ENCODE results near the gene ULK1.

Gene ULK1

DNA sequence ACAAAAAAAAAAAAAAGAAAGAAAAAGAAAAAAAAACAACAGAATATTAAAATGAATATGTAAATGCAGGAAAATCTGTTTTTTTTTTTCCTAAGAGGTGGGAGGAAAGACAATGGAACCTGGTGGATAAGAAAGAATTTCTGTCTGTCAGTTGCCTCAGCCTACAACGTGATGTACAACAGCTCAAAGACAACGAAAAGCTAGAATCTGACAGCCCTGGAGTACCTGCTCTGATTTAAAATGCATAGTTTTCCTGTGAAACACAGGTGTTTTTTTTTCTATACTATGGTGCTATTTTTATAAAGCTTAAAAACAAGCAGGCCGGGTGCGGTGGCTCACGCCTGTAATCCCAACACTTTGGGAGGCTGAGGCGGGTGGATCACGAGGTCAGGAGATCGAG, 30.0 kb upstream of the ULK1 start:
- no CpG with 5 or more reads among the region's 8 CpGs for WGBS (ENCODE audit: extremely low coverage, insufficient coverage, low lambda C conversion rate)
- DNase-seq: no peak
- no peak overlapping the region for H3K27ac ChIP-seq (ENCODE audit: low read depth, low read length)

DNA sequence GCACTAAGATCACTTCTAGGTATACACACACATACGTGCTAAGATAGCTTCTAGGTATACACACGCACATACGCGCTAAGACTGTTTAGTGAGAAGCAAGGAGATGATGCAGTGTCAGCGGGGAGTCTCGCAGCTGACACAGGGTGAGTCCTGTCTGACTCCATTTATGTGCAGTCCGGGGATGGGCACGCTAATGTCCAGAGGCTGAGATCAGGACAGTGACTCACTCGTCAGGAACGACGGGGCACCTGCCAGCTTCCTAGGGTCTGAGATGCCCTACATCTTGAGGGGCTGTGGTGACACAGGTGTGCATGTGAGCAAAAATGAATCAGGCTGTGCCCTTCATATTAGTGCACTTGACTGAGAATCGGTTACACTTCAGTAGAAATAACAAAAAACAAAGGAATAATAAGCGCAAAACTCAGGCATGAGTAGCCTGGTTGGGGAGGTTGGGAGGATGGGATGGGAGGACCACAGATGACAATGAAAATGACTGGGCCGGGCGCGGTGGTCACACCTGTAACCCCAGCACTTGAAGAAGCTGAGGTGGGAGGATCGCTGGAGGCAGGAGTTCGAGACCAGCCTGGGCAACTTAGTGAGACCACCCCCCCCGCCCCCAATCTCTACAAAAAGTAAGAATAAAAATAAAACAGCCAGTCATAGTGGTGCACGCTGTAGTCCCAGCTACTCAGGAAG, 29.1 kb upstream of the ULK1 start:
- Histone ChIP-seq H3K23ac (ENCODE audit: low read length) (no peak overlapping the region), H3K4me2 (ENCODE audit: low read length) (no peak overlapping the region), H3K27me3 (ENCODE audit: insufficient read depth, low read length, poor library complexity) (no peaks in the 10 kb centered on the region), H3K4me3 (ENCODE audit: low read length) (no peak overlapping the region), H3K27ac (ENCODE audit: low read depth, low read length) (no peak overlapping the region), H3K56ac (ENCODE audit: low read length) (no peak overlapping the region), H3K79me2 (ENCODE audit: control insufficient read depth, insufficient read depth, low read length) (no peaks in the 10 kb centered on the region), H2BK15ac (replicated peaks; ENCODE audit: low read depth) (no peak overlapping the region), H2BK120ac (ENCODE audit: low read depth, low read length) (no peak overlapping the region), H4K8ac (ENCODE audit: low read depth, low read length) (no peak overlapping the region), H3K4ac (ENCODE audit: low read depth, low read length) (no peak overlapping the region), H2AK5ac (ENCODE audit: low read length) (no peak overlapping the region), H3K79me1 (ENCODE audit: low read length) (no peaks in the 10 kb centered on the region), H3K36me3 (ENCODE audit: control insufficient read depth, insufficient read depth, low read length) (no peaks in the 10 kb centered on the region), H4K5ac (ENCODE audit: low read length) (no peak overlapping the region), H3K9ac (ENCODE audit: low read length) (no peak overlapping the region), H3K4me1 (ENCODE audit: control insufficient read depth, low read depth, low read length) (peaks cover 3% of the 10 kb centered on the region), H3K18ac (ENCODE audit: low read length) (no peak overlapping the region), H2BK5ac (ENCODE audit: low read length) (no peak overlapping the region)
- DNase-seq: no peak
- no CpG with 5 or more reads among the region's 20 CpGs for WGBS (ENCODE audit: extremely low coverage, insufficient coverage, low lambda C conversion rate)

More for the DNA sequence above, 30.0 kb upstream of the ULK1 start:
- H3K27me3 ChIP-seq (ENCODE audit: insufficient read depth, low read length, poor library complexity): no peaks in the 10 kb centered on the region
- no peak overlapping the region for H3K4ac ChIP-seq (ENCODE audit: low read depth, low read length)
- H3K9ac ChIP-seq (ENCODE audit: low read length): no peak overlapping the region
- H3K18ac ChIP-seq (ENCODE audit: low read length): no peak overlapping the region
- no peak overlapping the region for H2AK5ac ChIP-seq (ENCODE audit: low read length)
- no peaks in the 10 kb centered on the region for H3K79me1 ChIP-seq (ENCODE audit: low read length)
- no peak overlapping the region for H3K23ac ChIP-seq (ENCODE audit: low read length)
- no peak overlapping the region for H2BK15ac ChIP-seq (replicated peaks; ENCODE audit: low read depth)
- peaks cover 3% of the 10 kb centered on the region for H3K4me1 ChIP-seq (ENCODE audit: control insufficient read depth, low read depth, low read length)
- no peak overlapping the region for H4K8ac ChIP-seq (ENCODE audit: low read depth, low read length)
- no peaks in the 10 kb centered on the region for H3K79me2 ChIP-seq (ENCODE audit: control insufficient read depth, insufficient read depth, low read length)
- H2BK5ac ChIP-seq (ENCODE audit: low read length): no peak overlapping the region
- H3K4me2 ChIP-seq (ENCODE audit: low read length): no peak overlapping the region
- no peak overlapping the region for H4K5ac ChIP-seq (ENCODE audit: low read length)
- no peaks in the 10 kb centered on the region for H3K36me3 ChIP-seq (ENCODE audit: control insufficient read depth, insufficient read depth, low read length)
- no peak overlapping the region for H3K4me3 ChIP-seq (ENCODE audit: low read length)
- H2BK120ac ChIP-seq (ENCODE audit: low read depth, low read length): no peak overlapping the region
- no peak overlapping the region for H3K56ac ChIP-seq (ENCODE audit: low read length)

GRCh38 chr12:131867471-131867870, 27.0 kb upstream of the ULK1 start:
- Histone ChIP-seq H3K4me2 (ENCODE audit: low read length) (no peak overlapping the region), H3K9ac (ENCODE audit: low read length) (no peak overlapping the region), H2BK120ac (ENCODE audit: low read depth, low read length) (no peak overlapping the region), H3K79me1 (ENCODE audit: low read length) (no peaks in the 10 kb centered on the region), H2BK5ac (ENCODE audit: low read length) (no peak overlapping the region), H3K23ac (ENCODE audit: low read length) (no peak overlapping the region), H2BK15ac (replicated peaks; ENCODE audit: low read depth) (no peak overlapping the region), H3K4me1 (ENCODE audit: control insufficient read depth, low read depth, low read length) (no peaks in the 10 kb centered on the region), H4K5ac (ENCODE audit: low read length) (no peak overlapping the region), H3K36me3 (ENCODE audit: control insufficient read depth, insufficient read depth, low read length) (no peaks in the 10 kb centered on the region), H3K4me3 (ENCODE audit: low read length) (no peak overlapping the region), H3K27me3 (ENCODE audit: insufficient read depth, low read length, poor library complexity) (no peaks in the 10 kb centered on the region), H3K4ac (ENCODE audit: low read depth, low read length) (no peak overlapping the region), H3K56ac (ENCODE audit: low read length) (no peak overlapping the region), H3K79me2 (ENCODE audit: control insufficient read depth, insufficient read depth, low read length) (no peaks in the 10 kb centered on the region), H3K18ac (ENCODE audit: low read length) (no peak overlapping the region), H3K27ac (ENCODE audit: low read depth, low read length) (no peak overlapping the region), H4K8ac (ENCODE audit: low read depth, low read length) (no peak overlapping the region), H2AK5ac (ENCODE audit: low read length) (no peak overlapping the region)
- no CpG with 5 or more reads among the region's 10 CpGs for WGBS (ENCODE audit: extremely low coverage, insufficient coverage, low lambda C conversion rate)
- no peak for DNase-seq

DNA sequence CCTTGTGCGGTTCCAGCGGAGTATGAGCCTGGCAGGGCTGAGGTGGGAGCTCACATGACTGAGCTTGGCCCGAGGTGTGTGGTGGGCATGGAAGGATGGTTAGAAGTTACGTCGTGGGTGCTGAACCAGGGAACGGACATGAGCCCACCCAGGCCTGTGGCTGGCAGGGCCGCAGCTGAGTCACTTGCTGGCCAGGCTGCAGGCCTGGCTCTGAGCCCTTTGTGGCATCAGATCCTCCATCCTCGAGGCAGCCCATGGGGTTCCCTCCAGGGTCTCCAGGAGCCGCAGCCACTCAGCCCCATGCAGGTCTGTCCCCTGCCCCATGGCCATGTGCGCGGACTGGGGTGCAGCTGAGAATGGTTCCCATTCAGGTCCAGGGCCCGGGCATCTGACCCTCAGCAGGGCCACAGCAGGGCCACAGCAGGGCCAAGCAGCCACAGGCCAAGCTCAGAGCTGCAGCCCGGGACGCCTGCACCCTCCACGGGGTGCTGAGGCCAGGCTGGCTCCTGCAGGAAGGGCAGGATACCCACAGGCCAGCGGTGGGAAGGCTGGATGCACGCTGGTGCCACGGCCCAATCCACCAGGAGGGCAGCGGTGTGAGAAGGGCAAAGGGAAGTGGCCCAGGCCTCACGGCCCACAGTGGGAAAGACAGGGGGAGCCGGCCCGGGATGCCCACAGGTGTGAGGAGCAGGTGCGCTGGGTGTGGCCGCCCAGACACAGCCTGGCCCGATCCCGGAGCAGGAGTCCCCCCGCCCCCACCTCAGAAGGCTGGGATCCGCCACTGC, 26.3 kb upstream of the ULK1 start:
- no peaks in the 10 kb centered on the region for H3K27me3 ChIP-seq (ENCODE audit: insufficient read depth, low read length, poor library complexity)
- H3K36me3 ChIP-seq (ENCODE audit: control insufficient read depth, insufficient read depth, low read length): no peaks in the 10 kb centered on the region
- H2AK5ac ChIP-seq (ENCODE audit: low read length): no peak overlapping the region
- H3K18ac ChIP-seq (ENCODE audit: low read length): no peak overlapping the region
- no peaks in the 10 kb centered on the region for H3K79me2 ChIP-seq (ENCODE audit: control insufficient read depth, insufficient read depth, low read length)
- H2BK5ac ChIP-seq (ENCODE audit: low read length): no peak overlapping the region
- no peak overlapping the region for H2BK15ac ChIP-seq (replicated peaks; ENCODE audit: low read depth)
- no peak overlapping the region for H3K4ac ChIP-seq (ENCODE audit: low read depth, low read length)
- WGBS (ENCODE audit: extremely low coverage, insufficient coverage, low lambda C conversion rate): no CpG with 5 or more reads among the region's 28 CpGs
- H3K27ac ChIP-seq (ENCODE audit: low read depth, low read length): no peak overlapping the region
- H3K4me2 ChIP-seq (ENCODE audit: low read length): no peak overlapping the region
- no peak overlapping the region for H3K23ac ChIP-seq (ENCODE audit: low read length)
- H3K9ac ChIP-seq (ENCODE audit: low read length): no peak overlapping the region
- H4K5ac ChIP-seq (ENCODE audit: low read length): no peak overlapping the region
- H3K4me3 ChIP-seq (ENCODE audit: low read length): no peak overlapping the region
- H3K4me1 ChIP-seq (ENCODE audit: control insufficient read depth, low read depth, low read length): no peaks in the 10 kb centered on the region
- H3K79me1 ChIP-seq (ENCODE audit: low read length): no peaks in the 10 kb centered on the region
- H2BK120ac ChIP-seq (ENCODE audit: low read depth, low read length): no peak overlapping the region
- H3K56ac ChIP-seq (ENCODE audit: low read length): peak overlapping the region; percentile 25
- DNase-seq: no peak
- H4K8ac ChIP-seq (ENCODE audit: low read depth, low read length): no peak overlapping the region

DNA sequence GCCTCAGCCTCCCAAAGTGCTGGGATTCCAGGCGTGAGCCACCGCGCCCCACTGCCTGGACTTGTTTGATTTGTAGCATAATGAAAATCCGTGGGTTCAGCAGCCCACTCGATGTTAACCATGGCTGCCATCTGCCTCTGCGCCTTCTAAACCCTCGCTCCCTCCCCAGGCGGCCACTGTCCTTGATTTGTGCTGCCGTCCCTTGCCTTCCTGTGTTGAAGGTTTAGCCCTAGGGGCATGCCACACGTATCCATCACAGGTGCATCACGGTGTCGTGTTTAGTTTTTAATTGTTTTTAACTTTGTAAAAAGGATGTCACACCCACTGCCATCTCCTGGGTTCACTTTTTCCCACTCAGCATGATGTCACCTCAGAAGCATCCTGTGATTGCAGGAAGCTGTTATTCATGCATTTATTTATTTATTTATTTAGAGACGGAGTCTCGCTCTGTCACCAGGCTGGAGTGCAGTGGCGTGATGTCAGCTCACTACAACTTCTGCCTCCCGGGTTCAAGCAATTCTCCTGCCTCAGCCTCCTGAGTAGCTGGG, 24.5 kb upstream of the ULK1 start:
- no CpG with 5 or more reads among the region's 16 CpGs for WGBS (ENCODE audit: extremely low coverage, insufficient coverage, low lambda C conversion rate)
- DNase-seq: peak; percentile 75

More for the DNA sequence above, 24.5 kb upstream of the ULK1 start:
- Histone ChIP-seq H3K36me3 (ENCODE audit: control insufficient read depth, insufficient read depth, low read length) (no peaks in the 10 kb centered on the region), H3K23ac (ENCODE audit: low read length) (no peak overlapping the region), H3K4ac (ENCODE audit: low read depth, low read length) (no peak overlapping the region), H4K8ac (ENCODE audit: low read depth, low read length) (no peak overlapping the region), H3K27ac (ENCODE audit: low read depth, low read length) (no peak overlapping the region), H2BK15ac (replicated peaks; ENCODE audit: low read depth) (no peak overlapping the region), H3K4me3 (ENCODE audit: low read length) (no peak overlapping the region), H3K4me1 (ENCODE audit: control insufficient read depth, low read depth, low read length) (no peaks in the 10 kb centered on the region), H3K56ac (ENCODE audit: low read length) (no peak overlapping the region), H3K27me3 (ENCODE audit: insufficient read depth, low read length, poor library complexity) (no peaks in the 10 kb centered on the region), H3K79me1 (ENCODE audit: low read length) (no peaks in the 10 kb centered on the region), H3K9ac (ENCODE audit: low read length) (no peak overlapping the region), H2AK5ac (ENCODE audit: low read length) (no peak overlapping the region), H2BK5ac (ENCODE audit: low read length) (no peak overlapping the region), H4K5ac (ENCODE audit: low read length) (no peak overlapping the region), H3K79me2 (ENCODE audit: control insufficient read depth, insufficient read depth, low read length) (no peaks in the 10 kb centered on the region), H2BK120ac (ENCODE audit: low read depth, low read length) (no peak overlapping the region), H3K4me2 (ENCODE audit: low read length) (no peak overlapping the region), H3K18ac (ENCODE audit: low read length) (no peak overlapping the region)
